Activated CD8-positive, alpha-beta T cell treated with anti-CD3 and anti-CD28 coated beads for 36 hours (primary cell): Measurements from ENCODE around the gene HOXD3. TPM values are rescaled to one million over a fixed set of nuclear protein-coding genes. Genes with fewer than 3 reads are reported as not detected.

ENCODE experiments used
- ATAC-seq: fragments of 200-7000 bp; cut with Tn5 transposase; one replicate; pipeline ENCODE4 v1.10.0; 2021; ENCODE audit warnings: mild to moderate bottlenecking, moderate library complexity
- CTCF ChIA-PET: fragments of 350-600 bp; sonication (Branson Sonifier 250); formaldehyde crosslinking; loops from one replicate; lab custom pipeline; 2021; ENCODE audit warnings: antibody characterized with exemption; lab: Charles Lee
- POLR2A ChIA-PET: fragments of 350-600 bp; sonication (Branson Sonifier 250); formaldehyde crosslinking; loops from one replicate; lab custom pipeline; 2021; ENCODE audit warnings: antibody characterized with exemption; lab: Charles Lee
- DNase-seq: peaks from one replicate; pipeline ENCODE4 v3.0.0-alpha.2; 2020
- H3K27ac Mint-ChIP-seq: one replicate; pipeline ENCODE4 v1.8.0; 2021; ENCODE audit warnings: mild to moderate bottlenecking, mixed read lengths
- H3K27me3 Mint-ChIP-seq: one replicate; pipeline ENCODE4 v1.8.0; 2021; ENCODE audit warnings: mixed read lengths
- H3K36me3 Mint-ChIP-seq: one replicate; pipeline ENCODE4 v1.8.0; 2021; ENCODE audit warnings: low read depth, mixed read lengths
- H3K4me1 Mint-ChIP-seq: one replicate; pipeline ENCODE4 v1.8.0; 2021; ENCODE audit warnings: low read depth, mixed read lengths
- H3K4me3 Mint-ChIP-seq: one replicate; pipeline ENCODE4 v1.8.0; 2021; ENCODE audit warnings: mild to moderate bottlenecking, moderate library complexity, mixed read lengths
- H3K9me3 Mint-ChIP-seq: one replicate; pipeline ENCODE4 v1.8.0; 2021; ENCODE audit warnings: mixed read lengths
- CTCF ChIP-seq: fragments of 200-600 bp; IDR thresholded peaks from one replicate; pipeline ENCODE4 v1.8.0; 2022; ENCODE audit warnings: antibody characterized with exemption, mild to moderate bottlenecking
- intact Hi-C: fragments of 100-400 bp; cut with micrococcal nuclease; formaldehyde crosslinking; loops from one replicate; pipeline ENCODE4 v1.10.0; 2022
- total RNA-seq, 2 experiments: library from RNA; stranded (reverse); gene quantifications; one replicate each; pipeline ENCODE4 v1.2.3, GENCODE V29; 2021

HOXD3 gene
- total RNA-seq, 2 experiments from 2014 or later = not detected

GRCh38 chr2:176134035-176134434 lies 23.1 kb upstream of the HOXD3 start:
- intact Hi-C loops = loop anchor here (5.0 kb wide), 2 partner anchors 38 to 503 kb away; no protein-coding TSS in a partner anchor
- POLR2A ChIA-PET = no interaction called here
- Mint-ChIP-seq H3K4me3 (no peak overlapping the region), H3K4me1 (peaks cover 24% of the 10 kb centered on the region), H3K9me3 (no peaks in the 10 kb centered on the region), H3K27ac (no peak overlapping the region), H3K27me3 (peaks cover 79% of the 10 kb centered on the region), H3K36me3 (peaks cover 2% of the 10 kb centered on the region)
- DNase-seq (no peak), ATAC-seq (no peak)
- no peak for TF ChIP-seq CTCF
- CTCF ChIA-PET = interaction anchor here (1.4 to 9.8 kb wide), 2 partner anchors 321 to 519 kb away, joined by 4 to 95 read pairs; no protein-coding TSS in a partner anchor

GRCh38 chr2:176135035-176135440 lies 22.1 kb upstream of the HOXD3 start:
- ATAC-seq (no peak), DNase-seq (no peak)
- H3K9me3 Mint-ChIP-seq = no peaks in the 10 kb centered on the region
- peaks cover 5% of the 10 kb centered on the region for H3K36me3 Mint-ChIP-seq
- H3K27ac Mint-ChIP-seq = no peak overlapping the region
- no peak overlapping the region for H3K4me3 Mint-ChIP-seq
- H3K27me3 Mint-ChIP-seq = peaks cover 83% of the 10 kb centered on the region
- POLR2A ChIA-PET = no interaction called here
- CTCF ChIA-PET = interaction anchor here (1.4 to 9.8 kb wide), 2 partner anchors 320 to 518 kb away, joined by 4 to 95 read pairs; no protein-coding TSS in a partner anchor
- intact Hi-C loops = no loop called here
- H3K4me1 Mint-ChIP-seq = peaks cover 30% of the 10 kb centered on the region
- no peak for TF ChIP-seq CTCF

- intact Hi-C loops = no loop called here
- H3K27ac Mint-ChIP-seq = no peak overlapping the region
- H3K9me3 Mint-ChIP-seq = no peaks in the 10 kb centered on the region
- H3K4me1 Mint-ChIP-seq = peaks cover 33% of the 10 kb centered on the region
- no peak for TF ChIP-seq CTCF
- peaks cover 80% of the 10 kb centered on the region for H3K27me3 Mint-ChIP-seq
- ChIA-PET CTCF (interaction anchor here (0.8 to 5.4 kb wide), 4 partner anchors 9 to 515 kb away, joined by 3 to 33 read pairs (median 4); no protein-coding TSS in a partner anchor), POLR2A (no interaction called here)
- DNase-seq (no peak), ATAC-seq (no peak)
- peaks cover 5% of the 10 kb centered on the region for H3K36me3 Mint-ChIP-seq
- H3K4me3 Mint-ChIP-seq = no peak overlapping the region
These were observed 20.5 kb upstream of the HOXD3 start for GRCh38 chr2:176136374-176137251.

- ChIA-PET POLR2A (no interaction called here), CTCF (interaction anchor here (0.8 to 5.4 kb wide), 3 partner anchors 9 to 514 kb away, joined by 3 to 33 read pairs (median 11); no protein-coding TSS in a partner anchor)
- DNase-seq = no peak
- intact Hi-C loops = no loop called here
- Mint-ChIP-seq H3K4me1 (peaks cover 31% of the 10 kb centered on the region), H3K27ac (no peak overlapping the region), H3K4me3 (no peak overlapping the region), H3K36me3 (peaks cover 5% of the 10 kb centered on the region), H3K9me3 (no peaks in the 10 kb centered on the region), H3K27me3 (peaks cover 80% of the 10 kb centered on the region)
- no peak for ATAC-seq
- no peak for TF ChIP-seq CTCF
These were observed 19.9 kb upstream of the HOXD3 start for GRCh38 chr2:176137252-176137580.

- no peak for TF ChIP-seq CTCF
- Mint-ChIP-seq H3K36me3 (peaks cover 5% of the 10 kb centered on the region), H3K9me3 (no peaks in the 10 kb centered on the region), H3K27me3 (peaks cover 76% of the 10 kb centered on the region), H3K4me3 (no peak overlapping the region), H3K4me1 (peaks cover 27% of the 10 kb centered on the region), H3K27ac (no peak overlapping the region)
- intact Hi-C loops = no loop called here
- ChIA-PET POLR2A (no interaction called here), CTCF (interaction anchor here (1.5 to 8.4 kb wide), 5 partner anchors 17 to 513 kb away, joined by 4 to 117 read pairs (median 11); no protein-coding TSS in a partner anchor)
- ATAC-seq (no peak), DNase-seq (no peak)
These were observed 19.2 kb upstream of the HOXD3 start for GRCh38 chr2:176137906-176138305.
